ENCODE results near the gene RASA2. TPM values are rescaled to one million over a fixed set of nuclear protein-coding genes. Genes with fewer than 3 reads are reported as not detected.

RASA2 gene
- total and polyA plus RNA-seq, 2 of the 8 experiments (the other 6 are each of a cell fraction or from before 2014, with no cell fraction given): 3.5 to 15.9 TPM

GRCh38 chr3:141623691-141624090, 136.9 kb downstream of the RASA2 start:
- CTCF ChIA-PET (ENCODE audit: partially characterized antibody): interaction anchor here (1.2 to 2.8 kb wide), 3 partner anchors 9 to 21 kb away, joined by 3 to 12 read pairs (median 4); no protein-coding TSS in a partner anchor
- Histone ChIP-seq H2AK5ac (ENCODE audit: low read depth, low read length) (no peak overlapping the region), H4K91ac (replicated peaks; ENCODE audit: insufficient read length, low read length) (no peak overlapping the region), H4K8ac (ENCODE audit: extremely low read depth, insufficient read depth, low read length) (no peak overlapping the region), H4K5ac (ENCODE audit: insufficient read length, low read depth, low read length) (no peak overlapping the region), H3K4me2 (ENCODE audit: insufficient read depth in 1 of 2, low read depth in 2 of 2, low read length in 2 of 2) (no peak overlapping the region), H3K79me1 (ENCODE audit: low read depth, low read length) (no peaks in the 10 kb centered on the region), H2AFZ (ENCODE audit: low read length) (no peak overlapping the region), H3K4me3 (ENCODE audit: extremely low read depth in 1 of 4, insufficient read depth in 2 of 4, low read depth in 3 of 4, low read length in 4 of 4) (no peak overlapping the region), H3K56ac (replicated peaks; ENCODE audit: insufficient read length, low read depth, low read length) (no peak overlapping the region), H2BK12ac (ENCODE audit: low read depth, low read length) (no peak overlapping the region), H3K9ac (replicated peaks in 1 of 4; ENCODE audit: extremely low read depth in 1 of 4, low read depth in 3 of 4, low read length in 3 of 4) (no peak overlapping the region), H3K27me3 (replicated peaks in 1 of 4; ENCODE audit: control insufficient read depth in 3 of 4, extremely low read depth in 1 of 4, insufficient read depth in 3 of 4, low read length in 3 of 4) (no peaks in the 10 kb centered on the region), H3K23me2 (ENCODE audit: low read depth, low read length) (no peaks in the 10 kb centered on the region), H3K79me2 (ENCODE audit: control insufficient read depth in 1 of 2, insufficient read depth in 2 of 2, low read length in 2 of 2) (no peaks in the 10 kb centered on the region), H3K18ac (ENCODE audit: extremely low read depth, low read length) (no peak overlapping the region), H4K20me1 (replicated peaks in 1 of 2; ENCODE audit: control insufficient read depth in 1 of 2, insufficient read depth in 2 of 2, low read length in 2 of 2) (no peaks in the 10 kb centered on the region), H3K27ac (ENCODE audit: low read depth, low read length) (no peak overlapping the region), H3K23ac (ENCODE audit: insufficient read length) (no peak overlapping the region), H2BK120ac (replicated peaks; ENCODE audit: low read depth, low read length) (no peak overlapping the region), H3K9me3 (ENCODE audit: insufficient read depth in 2 of 2, low read depth in 1 of 2, low read length in 1 of 2) (no peaks in the 10 kb centered on the region), H3K4me1 (replicated peaks in 1 of 4; ENCODE audit: control insufficient read depth in 3 of 4, insufficient read depth in 4 of 4, low read length in 3 of 4) (peaks cover 0 to 5% (median 1%) of the 10 kb centered on the region in 4 experiments; a peak in 3 of 7 replicates), H2BK20ac (ENCODE audit: low read length) (no peak overlapping the region), H2BK5ac (ENCODE audit: low read depth, low read length) (no peak overlapping the region), H3K4ac (replicated peaks; ENCODE audit: insufficient read length, low read depth, low read length) (no peak overlapping the region), H3K14ac (ENCODE audit: insufficient read length) (no peak overlapping the region), H3K36me3 (ENCODE audit: control insufficient read depth in 2 of 4, insufficient read depth in 4 of 4, low read length in 3 of 4) (no peaks in the 10 kb centered on the region), H2BK15ac (ENCODE audit: low read length) (no peak overlapping the region)
- 79% methylated on average over 5 of the region's 5 CpGs; no CpG with 5 or more reads in 1 of the 2 experiments for WGBS, 2 experiments (ENCODE audit: extremely low coverage in 1 of 2, insufficient coverage in 1 of 2, insufficient read length in 1 of 2, insufficient replicate concordance in 2 of 2, low coverage in 1 of 2, low lambda C conversion rate in 2 of 2, missing lambda C conversion rate in 1 of 2)
- TF ChIP-seq HDAC2 (IDR thresholded peaks at IDR 0.05; ENCODE audit: borderline replicate concordance in 1 of 2, low read depth in 2 of 2, low read length in 2 of 2): no peak
- TF ChIP-seq TAF7 (optimal IDR thresholded peaks at IDR 0.05; ENCODE audit: borderline replicate concordance, low read depth, low read length): no peak
- TF ChIP-seq SP2 (IDR thresholded peaks at IDR 0.05; ENCODE audit: low read length): no peak
- no peak for TF ChIP-seq BACH1 (IDR thresholded peaks at IDR 0.05; ENCODE audit: low read length)
- TF ChIP-seq SIN3A (conservative IDR thresholded peaks at IDR 0.05 in 1 of 2, IDR thresholded peaks at IDR 0.05 in 1 of 2; ENCODE audit: low read depth in 1 of 2, low read length in 2 of 2): no peak
- DNase-seq (ENCODE audit: low read depth in 1 of 2, low spot score in 2 of 2) (no peak), FAIRE-seq (no peak)
- POLR2A ChIA-PET (ENCODE audit: partially characterized antibody): no interaction called here

All from H1 (cell line).